BJ (cell line): ENCODE results near the gene UGCG. TPM values are rescaled to one million over a fixed set of nuclear protein-coding genes. Genes with fewer than 3 reads are reported as not detected.

ENCODE experiments used
- CTCF ChIA-PET: fragments of 350-600 bp; formaldehyde crosslinking; extraction: SDS; loops from one replicate; lab custom pipeline; 2021; ENCODE audit warnings: antibody characterized with exemption, inconsistent platforms; lab: Yijun Ruan, JAX
- POLR2A ChIA-PET: fragments of 300-600 bp; sonication (Branson Sonifier 250); formaldehyde crosslinking; extraction: SDS; loops from one replicate; lab custom pipeline; 2021; ENCODE audit warnings: antibody characterized with exemption; lab: Charles Lee
- DNase-seq: peaks from one replicate; pipeline ENCODE4 v3.0.0-alpha.2; 2011; ENCODE audit warnings: low read depth
- H3K27me3 ChIP-seq: 2 replicates; pipeline ENCODE4 v1.6.0; 2011; ENCODE audit warnings: low read length; ENCODE audit not compliant: control insufficient read depth, insufficient read depth
- H3K36me3 ChIP-seq: 2 replicates; pipeline ENCODE4 v1.5.1; 2011; ENCODE audit warnings: low read length; ENCODE audit not compliant: control insufficient read depth, insufficient read depth
- H3K4me3 ChIP-seq: 2 replicates; pipeline ENCODE4 v1.5.1; 2011; ENCODE audit warnings: low read depth, mild to moderate bottlenecking, control low read depth, low read length
- polyA plus RNA-seq: library from polyadenylated mRNA; depleted of rRNA; stranded (reverse); fragments of >200 nt; gene quantifications from 2 replicates; pipeline ENCODE4 v1.2.3, GENCODE V29; 2011
- TF ChIP-seq, protein P1 (sequence below): IDR thresholded peaks from 2 replicates; pipeline ENCODE4 v1.5.1; 2011; ENCODE audit warnings: low read depth, mild to moderate bottlenecking, control low read depth, inconsistent platforms, low read length, moderate library complexity; ENCODE audit not compliant: insufficient read depth

Gene UGCG
- polyA plus RNA-seq, 1 experiment: 34.3 TPM

DNA sequence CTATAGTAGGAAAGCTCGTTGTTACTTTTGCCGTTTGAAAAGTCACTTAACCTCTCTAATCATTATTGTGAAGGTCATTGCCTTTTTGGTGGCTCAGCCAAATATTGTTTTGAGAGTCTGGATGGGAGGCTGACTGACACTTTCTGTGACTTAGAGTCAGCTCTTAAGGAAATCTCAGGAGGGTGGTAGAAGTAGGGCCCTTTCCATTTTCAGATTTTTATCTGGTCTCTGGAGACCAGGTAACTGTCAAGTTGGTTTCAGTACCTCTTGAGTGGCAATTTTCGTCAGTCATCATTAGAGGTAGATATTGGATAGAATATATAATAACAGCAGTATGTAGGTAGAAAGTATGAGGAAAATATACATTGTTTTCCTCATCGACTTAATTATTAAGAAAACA lies 23.3 kb downstream of the UGCG start:
- H3K36me3 ChIP-seq: peaks cover 16% of the 10 kb centered on the region
- no peak for DNase-seq
- CTCF ChIA-PET: no interaction called here
- TF ChIP-seq, protein P1, sequence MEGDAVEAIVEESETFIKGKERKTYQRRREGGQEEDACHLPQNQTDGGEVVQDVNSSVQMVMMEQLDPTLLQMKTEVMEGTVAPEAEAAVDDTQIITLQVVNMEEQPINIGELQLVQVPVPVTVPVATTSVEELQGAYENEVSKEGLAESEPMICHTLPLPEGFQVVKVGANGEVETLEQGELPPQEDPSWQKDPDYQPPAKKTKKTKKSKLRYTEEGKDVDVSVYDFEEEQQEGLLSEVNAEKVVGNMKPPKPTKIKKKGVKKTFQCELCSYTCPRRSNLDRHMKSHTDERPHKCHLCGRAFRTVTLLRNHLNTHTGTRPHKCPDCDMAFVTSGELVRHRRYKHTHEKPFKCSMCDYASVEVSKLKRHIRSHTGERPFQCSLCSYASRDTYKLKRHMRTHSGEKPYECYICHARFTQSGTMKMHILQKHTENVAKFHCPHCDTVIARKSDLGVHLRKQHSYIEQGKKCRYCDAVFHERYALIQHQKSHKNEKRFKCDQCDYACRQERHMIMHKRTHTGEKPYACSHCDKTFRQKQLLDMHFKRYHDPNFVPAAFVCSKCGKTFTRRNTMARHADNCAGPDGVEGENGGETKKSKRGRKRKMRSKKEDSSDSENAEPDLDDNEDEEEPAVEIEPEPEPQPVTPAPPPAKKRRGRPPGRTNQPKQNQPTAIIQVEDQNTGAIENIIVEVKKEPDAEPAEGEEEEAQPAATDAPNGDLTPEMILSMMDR: no peak
- H3K4me3 ChIP-seq: no peak overlapping the region
- POLR2A ChIA-PET: no interaction called here
- no peaks in the 10 kb centered on the region for H3K27me3 ChIP-seq

DNA sequence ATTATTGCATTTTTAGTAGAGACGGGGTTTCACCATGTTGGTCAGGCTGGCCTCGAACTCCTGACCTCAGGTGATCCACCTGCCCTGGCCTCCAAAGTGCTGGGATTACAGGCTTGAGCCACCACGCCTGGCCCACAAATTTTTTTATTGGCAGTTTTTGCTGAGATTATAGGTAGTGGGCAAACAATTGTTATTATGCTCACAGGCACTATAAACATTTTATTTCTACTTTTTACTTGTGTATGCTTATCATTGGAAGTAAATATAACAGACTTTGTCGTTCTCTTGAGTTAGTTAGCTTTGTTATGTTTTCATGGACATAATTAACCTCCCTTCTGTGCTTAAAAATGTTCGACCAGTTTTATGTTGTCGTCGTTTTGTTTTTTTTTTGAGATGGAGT lies 23.9 kb downstream of the UGCG start:
- POLR2A ChIA-PET: interaction anchor here (0.6 kb wide), 1 partner anchor 8 kb away, joined by 3 read pairs; no protein-coding TSS in a partner anchor
- TF ChIP-seq, protein P1: no peak
- Histone ChIP-seq H3K27me3 (no peaks in the 10 kb centered on the region), H3K4me3 (no peak overlapping the region), H3K36me3 (peaks cover 16% of the 10 kb centered on the region)
- DNase-seq: no peak
- CTCF ChIA-PET: interaction anchor here (0.7 kb wide), 1 partner anchor 161 kb away, joined by 4 read pairs; no protein-coding TSS in a partner anchor

DNA sequence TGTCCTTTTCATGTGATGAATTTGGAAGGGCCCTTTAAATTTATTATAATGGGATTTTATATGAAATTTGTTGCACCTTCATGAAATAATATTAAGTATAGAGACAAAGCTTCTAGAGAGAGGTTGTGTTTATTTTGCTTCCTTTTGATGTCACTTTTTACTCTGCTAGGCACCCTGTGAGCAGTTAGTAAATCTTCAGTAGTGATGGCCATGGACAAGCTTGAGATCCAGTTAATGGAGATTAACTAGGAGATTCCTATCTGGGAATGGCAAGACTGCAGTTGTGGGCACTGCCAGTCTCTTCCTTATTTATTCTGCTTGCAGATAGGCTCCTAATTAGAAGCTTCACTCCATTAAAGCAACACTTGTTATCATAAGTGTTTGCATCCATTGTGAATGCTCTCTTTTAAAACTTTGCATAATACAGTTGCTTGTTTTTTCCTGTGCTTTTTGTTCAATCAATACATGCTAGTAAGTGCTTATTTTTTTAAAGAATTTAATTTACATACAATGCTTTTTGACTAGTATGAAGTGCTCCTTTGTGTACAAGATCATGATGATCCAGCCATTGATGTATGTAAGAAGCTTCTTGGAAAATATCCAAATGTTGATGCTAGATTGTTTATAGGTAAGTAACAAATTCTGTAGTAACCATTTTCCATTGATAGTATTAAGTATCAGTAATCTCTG lies 25.9 kb downstream of the UGCG start:
- DNase-seq: no peak
- peaks cover 14% of the 10 kb centered on the region for H3K36me3 ChIP-seq
- H3K27me3 ChIP-seq: no peaks in the 10 kb centered on the region
- ChIA-PET CTCF (no interaction called here), POLR2A (interaction anchor here (0.7 kb wide), 1 partner anchor 58 kb away, joined by 39 read pairs; no protein-coding TSS in a partner anchor)
- no peak overlapping the region for H3K4me3 ChIP-seq
- TF ChIP-seq, protein P1: no peak

DNA sequence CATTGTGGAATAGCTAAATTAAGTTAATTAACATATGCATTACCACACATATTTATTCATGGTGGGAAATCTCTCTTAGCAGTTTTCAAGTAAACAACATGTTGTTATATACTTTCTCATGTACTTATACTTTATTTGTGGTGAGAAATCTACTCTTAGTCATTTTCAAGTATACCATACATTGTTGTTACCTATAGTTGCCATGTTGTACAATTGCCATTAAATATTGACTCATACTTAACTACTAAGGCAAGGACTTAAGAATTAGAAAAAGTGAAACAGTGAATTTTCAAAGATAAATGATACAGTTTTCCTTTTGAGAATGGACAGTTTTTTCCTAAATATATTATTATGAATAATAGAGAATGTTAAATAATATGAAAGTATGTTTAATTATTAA lies 27.7 kb downstream of the UGCG start:
- TF ChIP-seq, protein P1: no peak
- CTCF ChIA-PET: no interaction called here
- DNase-seq: no peak
- H3K4me3 ChIP-seq: no peak overlapping the region
- peaks cover 11% of the 10 kb centered on the region for H3K36me3 ChIP-seq
- POLR2A ChIA-PET: no interaction called here
- H3K27me3 ChIP-seq: no peaks in the 10 kb centered on the region

DNA sequence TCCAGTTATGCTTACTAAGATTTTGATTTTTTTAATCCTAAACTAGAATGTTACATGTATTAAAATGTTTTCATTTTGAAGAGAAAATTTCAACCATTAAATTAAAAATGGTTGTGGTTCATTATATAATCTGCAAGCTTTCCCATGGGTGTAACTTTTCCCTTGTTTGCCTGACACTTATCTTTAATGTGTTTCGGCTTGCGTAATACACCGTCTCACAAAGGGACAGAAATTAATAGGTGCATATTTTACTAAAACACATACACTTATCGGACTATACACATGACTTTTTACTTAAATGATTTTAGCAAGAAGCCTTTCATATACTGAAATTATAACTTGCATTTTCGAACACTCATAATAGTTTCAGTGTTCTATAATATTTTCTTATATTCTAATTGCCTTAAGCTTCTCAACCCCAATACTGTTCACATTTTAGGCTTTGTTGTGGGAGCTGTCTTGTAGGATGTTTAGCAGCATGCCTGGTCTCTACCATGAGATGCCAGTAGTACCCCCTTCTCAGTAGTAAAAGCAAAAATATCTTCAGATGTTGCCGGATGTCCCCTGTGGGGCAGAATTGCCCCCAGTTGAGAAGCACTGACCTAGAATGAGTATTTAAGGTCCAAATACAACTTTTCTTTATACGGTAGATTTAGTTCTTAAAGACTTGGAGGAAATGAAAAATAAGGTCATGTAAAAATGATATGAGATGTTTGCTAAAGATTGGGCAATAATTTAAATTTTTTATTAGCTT lies 28.6 kb downstream of the UGCG start:
- ChIA-PET CTCF (interaction anchor here (1.0 to 1.3 kb wide), 2 partner anchors 11 to 17 kb away, joined by 3 read pairs; no protein-coding TSS in a partner anchor), POLR2A (no interaction called here)
- DNase-seq: no peak
- Histone ChIP-seq H3K4me3 (no peak overlapping the region), H3K36me3 (peaks cover 10% of the 10 kb centered on the region), H3K27me3 (no peaks in the 10 kb centered on the region)
- TF ChIP-seq, protein P1: no peak
